Activated naive CD4-positive, alpha-beta T cell treated with anti-CD3 and anti-CD28 coated beads, Interleukin-2, amount 50 U/mL, for 72 hours (primary cell): Measurements from ENCODE around the gene CIAO3. TPM values are rescaled to one million over a fixed set of nuclear protein-coding genes. Genes with fewer than 3 reads are reported as not detected.

Source experiments
- ATAC-seq, 2 donors: fragments of 150-1000 bp; cut with Tn5 transposase; 2 replicates each; pipeline ENCODE4 v1.10.0; 2021; ENCODE audit warnings: mild to moderate bottlenecking in 2 of 2, moderate library complexity in 2 of 2
- DNase-seq, 2 donors: peaks; one replicate each; pipeline ENCODE4 v3.0.0; 2021 to 2022; ENCODE audit warnings: low spot score in 2 of 2
- H3K27ac Mint-ChIP-seq, 2 donors: one replicate each; pipeline ENCODE4 v1.8.0; 2022; ENCODE audit warnings: mild to moderate bottlenecking in 2 of 2, mixed read lengths in 2 of 2
- H3K36me3 Mint-ChIP-seq, 2 donors: one replicate each; pipeline ENCODE4 v1.8.0; 2022; ENCODE audit warnings: mixed read lengths in 2 of 2
- H3K9me3 Mint-ChIP-seq, 2 donors: one replicate each; pipeline ENCODE4 v1.8.0; 2022; ENCODE audit warnings: mixed read lengths in 2 of 2
- total RNA-seq, 2 donors: library from RNA; stranded (reverse); gene quantifications; one replicate each; pipeline ENCODE4 v1.2.3, GENCODE V29; 2022

Gene CIAO3
- total RNA-seq, 2 donors from 2014 or later, result 41.7 to 122 TPM

- DNase-seq, result no peak
- H3K9me3 Mint-ChIP-seq, result no peaks in the 10 kb centered on the region
- no peak overlapping the region for H3K27ac Mint-ChIP-seq
- peaks cover 10 to 19% of the 10 kb centered on the region in 2 donors for H3K36me3 Mint-ChIP-seq
- ATAC-seq, result no peak
These were observed 7.9 kb downstream of the CIAO3 start for GRCh38 chr16:732936-733335.

GRCh38 chr16:732332-732731 is 8.5 kb downstream of the CIAO3 start:
- Mint-ChIP-seq H3K27ac (no peak overlapping the region), H3K9me3 (no peaks in the 10 kb centered on the region), H3K36me3 (peaks cover 6 to 13% of the 10 kb centered on the region in 2 donors)
- ATAC-seq, result no peak
- DNase-seq, result no peak

- Mint-ChIP-seq H3K27ac (no peak overlapping the region), H3K36me3 (peaks cover 5 to 6% of the 10 kb centered on the region in 2 donors), H3K9me3 (no peaks in the 10 kb centered on the region)
- DNase-seq (no peak), ATAC-seq (no peak)
These were observed 9.9 kb downstream of the CIAO3 start for GRCh38 chr16:730666-731509.

GRCh38 chr16:729768-730665 is 10.8 kb downstream of the CIAO3 start:
- no peaks in the 10 kb centered on the region for H3K36me3 Mint-ChIP-seq
- no peak for ATAC-seq
- H3K9me3 Mint-ChIP-seq, result no peaks in the 10 kb centered on the region
- DNase-seq, result peak in 1 of 2 donors; percentile 8
- H3K27ac Mint-ChIP-seq, result no peak overlapping the region

- Mint-ChIP-seq H3K9me3 (no peaks in the 10 kb centered on the region), H3K27ac (no peak overlapping the region), H3K36me3 (no peaks in the 10 kb centered on the region)
- ATAC-seq (no peak), DNase-seq (no peak)
These were observed 11.7 kb downstream of the CIAO3 start for GRCh38 chr16:728890-729744.

GRCh38 chr16:728131-728889 is 12.5 kb downstream of the CIAO3 start:
- peak; percentile 56 to 69 for ATAC-seq
- H3K27ac Mint-ChIP-seq, result no peak overlapping the region
- no peaks in the 10 kb centered on the region for H3K9me3 Mint-ChIP-seq
- no peaks in the 10 kb centered on the region for H3K36me3 Mint-ChIP-seq
- peak; percentile 64 to 78 for DNase-seq

GRCh38 chr16:727291-727977 is 13.4 kb downstream of the CIAO3 start:
- H3K9me3 Mint-ChIP-seq, result no peaks in the 10 kb centered on the region
- H3K36me3 Mint-ChIP-seq, result no peaks in the 10 kb centered on the region
- peak; percentile 22 to 24 for ATAC-seq
- no peak for DNase-seq
- no peak overlapping the region for H3K27ac Mint-ChIP-seq

- H3K27ac Mint-ChIP-seq, result peak within 1 kb of the TSS in 1 of 2 donors; percentile 49
- no peak for DNase-seq
- no peaks in the 10 kb centered on the region for H3K36me3 Mint-ChIP-seq
- ATAC-seq, result peak; percentile 30 to 45
- no peaks in the 10 kb centered on the region for H3K9me3 Mint-ChIP-seq
These were observed 14.1 kb downstream of the CIAO3 start, which contains the start of the genes CCDC78 and HAGHL for GRCh38 chr16:726438-727290. TSS of gene CCDC78 (minus strand) at chr16:726443. CDS start at chr16:726367, 76 bp downstream. TSS of gene HAGHL (plus strand) at chr16:727106. CDS start at chr16:727510, 404 bp downstream.

GRCh38 chr16:726188-726437 is 14.7 kb downstream of the CIAO3 start:
- Mint-ChIP-seq H3K36me3 (no peaks in the 10 kb centered on the region), H3K27ac (peak overlapping the region in 1 of 2 donors; percentile 49), H3K9me3 (no peaks in the 10 kb centered on the region)
- DNase-seq, result no peak
- no peak for ATAC-seq

GRCh38 chr16:725463-726187 is 15.2 kb downstream of the CIAO3 start:
- H3K36me3 Mint-ChIP-seq, result no peaks in the 10 kb centered on the region
- H3K27ac Mint-ChIP-seq, result no peak overlapping the region
- no peaks in the 10 kb centered on the region for H3K9me3 Mint-ChIP-seq
- ATAC-seq (no peak), DNase-seq (no peak)

- H3K36me3 Mint-ChIP-seq, result no peaks in the 10 kb centered on the region
- H3K9me3 Mint-ChIP-seq, result no peaks in the 10 kb centered on the region
- no peak for ATAC-seq
These were observed 15.8 kb downstream of the CIAO3 start for GRCh38 chr16:725041-725376.

GRCh38 chr16:724188-725040 is 16.4 kb downstream of the CIAO3 start:
- ATAC-seq (no peak), DNase-seq (no peak)
- no peak overlapping the region for H3K27ac Mint-ChIP-seq
- H3K9me3 Mint-ChIP-seq, result no peaks in the 10 kb centered on the region
- no peaks in the 10 kb centered on the region for H3K36me3 Mint-ChIP-seq

More at GRCh38 chr16:725041-725376, 15.8 kb downstream of the CIAO3 start:
- no peak for DNase-seq
- no peak overlapping the region for H3K27ac Mint-ChIP-seq

- Mint-ChIP-seq H3K9me3 (no peaks in the 10 kb centered on the region), H3K36me3 (no peaks in the 10 kb centered on the region), H3K27ac (no peak overlapping the region)
- ATAC-seq, result no peak
- no peak for DNase-seq
These were observed 17.1 kb downstream of the CIAO3 start for GRCh38 chr16:723695-724094.
